ENCODE results near the gene THBS1. TPM values are rescaled to one million over a fixed set of nuclear protein-coding genes. Genes with fewer than 3 reads are reported as not detected.

The THBS1 gene
- total and polyA plus RNA-seq, 2 donors (not counting 1 experiment from before 2014, with no cell fraction given), result 0.63 to 4.3 TPM

- no peak overlapping the region for H3K4me2 ChIP-seq (replicated peaks; ENCODE audit: low read depth, low read length, poor library complexity, severe bottlenecking)
- no peaks in the 10 kb centered on the region for H4K20me1 ChIP-seq (ENCODE audit: control insufficient read depth, insufficient read depth, low read length, poor library complexity, severe bottlenecking)
- Mint-ChIP-seq H3K9me3 (ENCODE audit: insufficient read depth) (no peaks in the 10 kb centered on the region), H3K27me3 (peaks cover 3% of the 10 kb centered on the region), H3K27ac (no peak overlapping the region), H3K4me3 (no peak overlapping the region), H3K4me1 (peaks cover 2% of the 10 kb centered on the region)
- intact Hi-C loops (cut with micrococcal nuclease), result no loop called here
- no peaks in the 10 kb centered on the region for H3K9me3 ChIP-seq (ENCODE audit: control extremely low read depth in 1 of 3, control insufficient read depth in 2 of 3, insufficient read depth in 1 of 3, low read length in 2 of 3)
- DNase-seq (no peak), ATAC-seq (ENCODE audit: low read depth) (no peak)
- ChIA-PET CTCF (no interaction called here), POLR2A (no interaction called here)
- no peaks in the 10 kb centered on the region for H3K27me3 ChIP-seq (replicated peaks in 1 of 4; ENCODE audit: control extremely low read depth in 1 of 4, control insufficient read depth in 3 of 4, insufficient read depth in 4 of 4, low read length in 3 of 4)
- TF ChIP-seq CTCF (IDR thresholded peaks at IDR 0.05) (no peak), EZH2 (IDR thresholded peaks at IDR 0.05; ENCODE audit: borderline replicate concordance, insufficient read depth, low read depth, low read length, poor library complexity, severe bottlenecking) (no peak)
- no peaks in the 10 kb centered on the region for H3K36me3 ChIP-seq (replicated peaks in 1 of 2; ENCODE audit: control extremely low read depth in 1 of 2, control insufficient read depth in 1 of 2, extremely low read depth in 1 of 2, insufficient read depth in 2 of 2, low read length in 1 of 2)
- H3K4me3 ChIP-seq (ENCODE audit: control extremely low read depth in 1 of 5, extremely low read depth in 1 of 5, insufficient read depth in 1 of 5, low read depth in 2 of 5, low read length in 4 of 5), result no peak overlapping the region
- no peak overlapping the region for H3K9ac ChIP-seq (ENCODE audit: low read length)
- H3K79me2 ChIP-seq (ENCODE audit: control insufficient read depth, insufficient read depth, low read length), result no peaks in the 10 kb centered on the region
- no peaks in the 10 kb centered on the region for H3K4me1 ChIP-seq (ENCODE audit: control insufficient read depth in 2 of 2, insufficient read depth in 2 of 2, low read length in 2 of 2)
- no CpG with 5 or more reads among the region's 3 CpGs for WGBS (ENCODE audit: insufficient coverage)
- H2AFZ ChIP-seq (ENCODE audit: insufficient read depth, low read depth, low read length, poor library complexity, severe bottlenecking), result no peak overlapping the region
- H3K27ac ChIP-seq (ENCODE audit: low read length in 2 of 2), result no peak overlapping the region
Measured at GRCh38 chr15:39631357-39631756, 50.5 kb downstream of the THBS1 start.

GRCh38 chr15:39638041-39638440 lies 57.2 kb downstream of the THBS1 start:
- Mint-ChIP-seq H3K9me3 (ENCODE audit: insufficient read depth) (no peaks in the 10 kb centered on the region), H3K27ac (no peak overlapping the region), H3K4me1 (no peaks in the 10 kb centered on the region), H3K4me3 (no peak overlapping the region), H3K27me3 (peaks cover 23% of the 10 kb centered on the region)
- no peaks in the 10 kb centered on the region for H3K79me2 ChIP-seq (ENCODE audit: control insufficient read depth, insufficient read depth, low read length)
- no CpG with 5 or more reads among the region's 1 CpG for WGBS (ENCODE audit: insufficient coverage)
- no peaks in the 10 kb centered on the region for H3K9me3 ChIP-seq (ENCODE audit: control extremely low read depth in 1 of 3, control insufficient read depth in 2 of 3, insufficient read depth in 1 of 3, low read length in 2 of 3)
- H3K27ac ChIP-seq (ENCODE audit: low read length in 2 of 2), result no peak overlapping the region
- TF ChIP-seq CTCF (IDR thresholded peaks at IDR 0.05) (no peak), EZH2 (IDR thresholded peaks at IDR 0.05; ENCODE audit: borderline replicate concordance, insufficient read depth, low read depth, low read length, poor library complexity, severe bottlenecking) (no peak)
- ATAC-seq (ENCODE audit: low read depth) (no peak), DNase-seq (no peak)
- no peaks in the 10 kb centered on the region for H3K36me3 ChIP-seq (replicated peaks in 1 of 2; ENCODE audit: control extremely low read depth in 1 of 2, control insufficient read depth in 1 of 2, extremely low read depth in 1 of 2, insufficient read depth in 2 of 2, low read length in 1 of 2)
- no peak overlapping the region for H2AFZ ChIP-seq (ENCODE audit: insufficient read depth, low read depth, low read length, poor library complexity, severe bottlenecking)
- H3K4me2 ChIP-seq (replicated peaks; ENCODE audit: low read depth, low read length, poor library complexity, severe bottlenecking), result no peak overlapping the region
- peaks cover 0 to 3% (median 0%) of the 10 kb centered on the region in 4 experiments for H3K27me3 ChIP-seq (replicated peaks in 1 of 4; ENCODE audit: control extremely low read depth in 1 of 4, control insufficient read depth in 3 of 4, insufficient read depth in 4 of 4, low read length in 3 of 4)
- no peak overlapping the region for H3K4me3 ChIP-seq (ENCODE audit: control extremely low read depth in 1 of 5, extremely low read depth in 1 of 5, insufficient read depth in 1 of 5, low read depth in 2 of 5, low read length in 4 of 5)
- ChIA-PET CTCF (no interaction called here), POLR2A (no interaction called here)
- intact Hi-C loops (cut with micrococcal nuclease), result no loop called here
- H3K9ac ChIP-seq (ENCODE audit: low read length), result no peak overlapping the region
- no peaks in the 10 kb centered on the region for H4K20me1 ChIP-seq (ENCODE audit: control insufficient read depth, insufficient read depth, low read length, poor library complexity, severe bottlenecking)
- no peaks in the 10 kb centered on the region for H3K4me1 ChIP-seq (ENCODE audit: control insufficient read depth in 2 of 2, insufficient read depth in 2 of 2, low read length in 2 of 2)
